OCI-M2 (cell line): ENCODE measurements around the gene CHDH.

ENCODE experiments used
- DNase-seq: peaks from one replicate; lab custom pipeline; 2025; ENCODE audit not compliant: unreplicated experiment; lab: John Stamatoyannopoulos, UW

The CHDH gene

GRCh38 chr3:53763353-53763752, 82.9 kb downstream of the CHDH start:
- DNase-seq: no peak
